HTR-8/SVneo (cell line): ENCODE measurements around the gene YBX3.

Experiments used
- DNase-seq: peaks from one replicate; pipeline ENCODE4 v3.0.0; 2011; ENCODE audit warnings: low spot score, mixed read lengths; ENCODE audit not compliant: insufficient read length
- FAIRE-seq: peaks from 2 replicates; lab custom pipeline; 2011; peaks lifted over from hg19 to GRCh38; lab: Jason Lieb, UNC

YBX3 gene

DNA sequence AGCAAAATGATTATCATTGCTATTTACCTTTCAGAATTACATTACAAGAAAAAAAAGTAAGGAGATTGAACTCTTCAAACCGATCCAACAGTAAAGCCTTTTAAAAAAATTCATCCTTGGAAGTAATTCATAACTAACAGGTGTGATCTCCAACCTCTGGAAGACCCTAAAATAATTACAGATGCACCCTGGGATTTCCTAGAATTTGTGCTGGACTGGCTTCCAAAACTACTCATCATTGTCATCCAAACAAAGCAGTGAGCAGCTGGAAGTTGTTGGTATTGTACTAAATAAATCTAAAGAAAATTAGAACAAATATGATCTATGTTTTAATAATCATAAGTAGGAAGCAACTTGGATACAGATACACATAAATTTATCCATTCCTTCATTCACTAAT is 1.9 kb upstream of the YBX3 start:
- no peak for FAIRE-seq
- DNase-seq = no peak

DNA sequence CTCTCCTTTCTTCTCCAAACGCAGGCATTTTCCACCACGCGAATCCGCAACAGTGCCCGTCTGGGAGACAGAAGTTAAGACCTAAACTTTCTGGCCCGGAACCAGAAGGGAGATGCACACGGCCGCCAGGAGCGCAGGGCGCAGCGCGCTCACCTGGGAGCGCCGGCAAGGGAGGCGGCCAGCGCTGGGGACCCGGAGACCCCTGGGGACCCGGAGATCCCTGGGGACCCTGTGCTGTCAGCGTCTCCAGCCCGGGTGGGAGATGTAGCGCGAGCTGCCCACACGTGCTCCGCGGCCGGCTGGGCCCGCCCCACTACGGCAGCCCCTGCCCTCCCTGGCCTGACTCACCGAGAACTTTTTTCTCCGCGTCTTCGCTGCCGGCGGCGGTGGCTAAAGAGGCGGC is 620 bp downstream of the YBX3 start:
- no peak for DNase-seq
- peak; percentile 31 for FAIRE-seq

GRCh38 chr12:10721651-10722501 is 1.2 kb downstream of the YBX3 start:
- peak; percentile 97 for FAIRE-seq

DNA sequence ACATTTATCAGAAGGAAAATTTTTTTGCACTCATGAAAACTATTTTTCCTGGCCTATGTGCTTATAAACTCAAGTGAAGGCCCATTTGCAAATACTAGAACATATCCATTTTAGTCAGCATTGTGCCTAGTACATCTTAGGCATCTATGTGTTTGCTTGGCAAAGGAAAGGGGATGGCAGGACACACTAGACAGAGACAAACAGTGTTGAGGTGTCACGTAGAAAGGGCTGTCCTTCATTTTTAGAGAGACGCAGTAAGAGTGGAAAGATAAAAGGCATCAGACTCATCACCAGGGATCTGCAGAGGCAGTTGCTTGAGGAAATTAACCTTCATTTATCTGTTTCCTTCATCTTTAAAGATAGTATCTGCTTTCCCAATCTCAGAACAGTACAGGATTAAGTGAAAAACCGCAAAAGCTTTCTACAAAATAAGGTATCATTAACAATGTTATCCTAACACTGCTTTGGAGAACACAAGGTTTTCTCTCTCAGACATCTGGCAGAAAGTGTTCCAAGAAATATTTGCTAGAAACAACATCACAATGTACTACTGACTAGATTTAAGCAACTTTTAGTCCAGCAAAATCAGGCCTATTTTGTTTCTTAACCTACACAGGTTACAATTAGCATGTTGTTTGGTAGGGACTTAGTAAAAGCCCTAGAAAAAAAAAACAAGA is 2.0 kb downstream of the YBX3 start:
- no peak for FAIRE-seq
- no peak for DNase-seq

More at GRCh38 chr12:10721651-10722501, 1.2 kb downstream of the YBX3 start:
- DNase-seq = peak; percentile 76

DNA sequence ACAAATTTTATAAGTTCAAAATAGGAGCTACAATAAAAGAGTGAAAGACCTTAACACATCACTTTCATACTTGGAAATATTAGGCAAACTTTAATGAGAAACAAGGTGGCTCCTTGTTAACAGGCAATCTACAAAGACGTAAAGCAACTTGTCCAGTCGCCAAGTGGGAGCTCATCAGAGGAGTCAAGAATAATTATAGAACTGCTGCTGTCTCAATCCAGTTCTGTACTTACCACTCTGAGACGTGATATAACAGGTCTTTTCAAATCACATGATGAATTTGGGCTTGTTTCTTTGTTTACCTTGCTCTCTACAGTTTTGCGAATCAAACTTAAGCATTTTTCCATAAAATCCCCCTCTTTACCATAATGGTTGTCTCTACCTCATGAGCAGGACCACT is 3.6 kb downstream of the YBX3 start:
- FAIRE-seq = no peak
- no peak for DNase-seq

DNA sequence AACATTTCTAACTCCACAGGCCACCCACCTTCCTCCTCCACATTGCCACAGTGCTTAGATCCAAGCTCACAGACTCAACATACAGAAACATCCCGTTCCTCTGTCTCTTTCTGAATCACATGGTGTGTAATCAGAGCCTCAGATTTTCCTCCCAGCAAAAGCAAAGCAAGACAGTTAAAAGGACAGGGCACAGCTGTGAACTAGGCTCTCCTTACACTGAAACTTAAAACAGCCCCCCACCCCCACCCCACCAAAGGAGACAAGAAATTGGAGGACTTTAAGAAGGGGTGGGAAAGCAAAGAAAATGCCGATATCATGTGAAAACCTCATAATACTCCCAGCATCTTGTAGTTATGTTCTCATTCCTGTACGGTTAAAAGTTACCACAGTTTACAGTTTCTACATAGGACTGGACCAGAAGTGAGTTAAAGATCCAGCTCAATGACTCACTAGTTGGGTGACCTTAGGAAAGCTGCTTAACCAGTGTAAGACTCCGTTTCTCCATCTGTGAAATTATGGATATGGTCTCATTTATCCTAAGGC is 4.8 kb downstream of the YBX3 start:
- FAIRE-seq = no peak
- DNase-seq = no peak

- DNase-seq = no peak
- FAIRE-seq = no peak
Observed at GRCh38 chr12:10717410-10717809, 5.7 kb downstream of the YBX3 start.

- DNase-seq = peak; percentile 69
- FAIRE-seq = peak; percentile 95
Observed at GRCh38 chr12:10716704-10717315, 6.3 kb downstream of the YBX3 start.

DNA sequence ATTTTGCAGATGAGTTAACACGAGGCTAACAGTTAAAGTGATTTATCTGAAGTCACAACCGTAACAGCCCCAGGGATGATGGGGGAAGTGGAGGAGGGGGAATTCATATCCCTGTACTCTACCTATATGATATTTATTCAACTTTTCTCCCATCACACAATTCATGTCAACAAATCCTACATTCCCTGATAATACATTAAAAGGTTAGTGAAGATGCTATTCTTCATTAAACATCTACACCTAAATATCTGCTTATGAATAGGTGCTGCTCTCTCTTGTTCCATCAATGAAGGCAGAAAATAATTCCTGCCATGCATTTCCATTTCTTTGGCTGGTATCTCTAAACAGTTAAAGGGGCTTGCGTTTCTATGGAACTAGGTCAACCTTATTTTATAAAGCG is 6.8 kb downstream of the YBX3 start:
- FAIRE-seq = no peak
- no peak for DNase-seq

DNA sequence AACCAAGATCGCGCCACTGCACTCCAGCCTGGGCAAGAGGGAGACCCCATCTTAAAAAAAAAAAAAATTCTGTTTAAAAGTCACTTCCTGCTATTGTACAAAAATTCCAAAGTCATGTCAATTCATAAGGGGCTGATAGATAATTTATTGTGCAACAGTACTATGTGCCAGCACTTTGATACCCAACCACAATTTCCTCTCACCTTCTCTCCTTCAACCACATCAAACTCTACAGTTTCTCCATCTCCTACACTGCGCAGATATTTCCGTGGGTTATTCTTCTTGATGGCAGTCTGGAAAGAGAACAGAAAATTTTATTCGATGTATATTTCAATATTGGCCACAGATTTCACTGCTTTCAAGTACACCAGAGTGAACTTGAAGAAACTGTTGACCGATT is 7.6 kb downstream of the YBX3 start:
- no peak for FAIRE-seq
- no peak for DNase-seq

- FAIRE-seq (no peak), DNase-seq (no peak)
Observed at GRCh38 chr12:10709808-10710207, 13.3 kb downstream of the YBX3 start.

GRCh38 chr12:10708862-10709261 is 14.3 kb downstream of the YBX3 start:
- no peak for FAIRE-seq
- no peak for DNase-seq

DNA sequence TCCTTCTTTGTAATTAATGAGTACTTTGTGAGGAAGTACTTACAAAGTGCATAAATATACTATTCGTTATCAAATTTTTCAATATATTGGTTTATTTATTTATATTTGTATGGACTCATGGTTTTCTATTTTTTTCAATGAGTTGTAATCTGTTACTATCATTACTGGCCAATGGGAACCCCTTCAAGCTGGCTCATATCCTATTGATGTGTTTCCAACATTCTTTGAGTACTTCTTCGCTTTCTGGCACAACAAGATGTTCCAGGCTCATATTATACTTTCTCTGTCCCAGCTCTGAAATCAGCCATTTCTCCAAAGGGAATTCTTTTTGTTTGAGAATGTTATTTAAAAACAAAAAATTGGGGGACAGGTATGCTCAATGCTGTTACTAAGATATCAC is 17.5 kb downstream of the YBX3 start:
- DNase-seq = no peak
- FAIRE-seq = no peak

DNA sequence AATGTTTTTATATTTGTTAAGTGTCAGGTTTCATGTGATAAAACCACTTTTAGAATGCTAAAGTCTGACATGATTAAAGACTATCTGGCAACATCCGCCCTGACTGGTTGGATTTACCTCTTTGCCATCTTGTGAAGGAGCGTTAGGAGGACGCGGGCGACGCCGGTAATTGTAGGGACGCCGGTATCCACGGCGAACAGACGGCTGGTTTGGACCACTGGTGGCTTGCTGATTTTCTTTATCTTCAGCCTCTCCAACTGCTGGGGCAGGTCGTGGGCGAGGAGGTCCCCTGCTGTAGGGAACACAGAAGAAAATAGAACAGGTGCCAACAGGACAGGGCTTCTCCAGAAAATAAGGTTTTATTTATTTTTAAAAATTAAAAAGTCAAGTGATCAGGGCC is 21.3 kb downstream of the YBX3 start:
- FAIRE-seq (no peak), DNase-seq (no peak)

- DNase-seq (no peak), FAIRE-seq (no peak)
Observed at GRCh38 chr12:10701131-10701681, 21.9 kb downstream of the YBX3 start.

DNA sequence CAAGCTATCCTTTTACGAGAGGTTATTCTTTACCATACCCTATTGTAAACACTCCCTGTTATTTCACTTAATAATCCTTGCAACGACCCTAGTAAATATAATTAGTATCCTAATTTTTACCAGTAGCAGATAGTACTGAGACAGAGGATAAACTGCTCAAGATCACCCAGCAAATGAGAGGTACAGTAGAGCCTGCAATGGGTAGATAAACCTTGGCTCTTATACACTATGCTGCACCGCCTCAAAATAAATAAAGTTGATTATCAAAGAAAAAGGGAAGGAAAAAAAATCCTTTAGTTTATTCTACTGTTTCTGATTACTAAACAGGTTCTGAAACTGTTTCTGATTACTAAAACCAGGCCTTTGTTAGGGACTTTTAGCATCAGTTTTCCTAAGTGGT is 22.5 kb downstream of the YBX3 start:
- DNase-seq (no peak), FAIRE-seq (no peak)

GRCh38 chr12:10697862-10698261 is 25.3 kb downstream of the YBX3 start:
- FAIRE-seq = no peak

DNA sequence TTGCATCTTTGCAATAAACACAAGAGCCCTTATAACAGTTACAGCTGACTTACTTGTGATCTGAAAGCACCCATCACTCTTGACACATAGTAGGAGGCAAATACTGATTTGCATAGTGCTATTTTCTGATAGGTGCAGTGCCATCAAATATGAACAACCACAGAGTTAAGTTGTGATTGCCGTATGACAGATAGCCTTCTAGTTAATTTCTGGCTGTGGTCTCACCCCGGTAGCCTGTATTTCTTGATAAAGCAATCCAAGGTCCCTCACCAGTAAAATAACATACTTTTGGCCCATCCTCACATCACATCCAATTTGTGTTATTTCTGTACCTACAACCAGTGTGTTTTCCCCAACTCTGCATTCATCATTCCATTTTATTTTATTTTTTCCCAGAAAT is 26.0 kb downstream of the YBX3 start:
- FAIRE-seq (no peak), DNase-seq (no peak)

More at GRCh38 chr12:10697862-10698261, 25.3 kb downstream of the YBX3 start:
- no peak for DNase-seq

DNA sequence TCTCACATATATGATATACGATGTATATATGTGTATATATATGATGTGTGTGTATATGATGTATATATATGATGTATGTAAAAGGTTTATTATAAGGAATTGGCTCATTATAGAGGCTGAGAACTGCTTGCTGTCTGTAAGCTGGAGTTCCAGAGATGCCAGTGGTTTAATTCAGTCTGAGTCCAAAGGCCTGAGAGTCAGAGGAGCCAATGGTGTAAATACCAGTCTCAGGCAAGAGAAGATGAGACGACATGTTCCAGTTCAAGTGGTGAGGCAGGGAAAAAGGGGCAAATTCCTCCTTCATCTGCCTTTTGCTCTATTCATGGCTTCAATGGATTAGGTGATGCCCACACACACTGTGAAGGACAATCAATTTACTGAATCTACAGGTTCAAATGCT is 32.2 kb downstream of the YBX3 start:
- FAIRE-seq (no peak), DNase-seq (no peak)

DNA sequence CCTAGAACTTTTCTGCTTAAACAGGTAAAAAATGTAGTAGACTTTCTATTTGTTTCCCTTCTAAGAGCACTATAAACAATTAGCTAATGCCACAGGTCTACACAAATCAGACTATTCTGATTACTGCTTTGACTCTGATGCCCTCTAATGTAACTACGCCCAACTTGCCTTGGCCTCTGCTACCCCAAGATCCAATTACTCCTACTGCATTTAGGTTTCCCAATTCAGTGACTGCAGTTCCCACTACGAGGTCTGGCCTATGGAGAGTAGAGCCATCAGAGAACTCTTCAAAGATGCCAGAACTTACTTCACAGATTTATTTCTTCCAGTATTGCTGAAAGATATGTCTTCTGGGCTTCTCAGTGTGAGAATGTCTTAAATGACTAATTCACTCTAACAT is 34.0 kb downstream of the YBX3 start:
- no peak for FAIRE-seq

DNA sequence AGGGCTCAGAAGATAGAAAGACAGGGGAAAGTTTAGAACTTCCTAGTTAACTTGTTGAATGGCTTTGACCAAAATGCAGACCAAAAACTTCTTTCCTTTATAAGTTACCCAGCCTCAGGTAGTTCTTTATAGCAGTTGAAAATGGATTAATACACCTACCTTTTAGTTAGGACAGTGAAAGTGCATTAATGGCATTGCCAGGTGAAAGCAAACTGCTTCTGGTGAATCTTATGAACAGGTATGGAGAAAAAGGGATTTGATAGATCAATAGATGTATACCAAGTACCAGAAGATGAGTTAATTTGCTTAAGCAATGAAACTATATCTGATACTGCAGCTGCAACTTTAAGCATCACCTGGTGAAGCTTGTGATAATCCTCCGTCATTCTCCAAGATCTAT is 35.1 kb downstream of the YBX3 start:
- FAIRE-seq (no peak), DNase-seq (no peak)

More for the DNA sequence above, 34.0 kb downstream of the YBX3 start:
- DNase-seq = no peak
